DLD1 (cell line): ENCODE data around the gene ST3GAL2.
"Not testable (repeated sequence)": the region's sequence is repeated elsewhere in the genome, so short reads cannot be mapped to it uniquely, and the experiment has no call there.

Experiments used
- in situ Hi-C: cut with HindIII; loops from 2 replicates; pipeline ENCODE4 v1.10.0; 2017; ENCODE audit warnings: low sequenced_read_pairs

Gene ST3GAL2

GRCh38 chr16:70468776-70469525 lies 30.1 kb upstream of the ST3GAL2 start:
- in situ Hi-C loops, result no loop called here

- in situ Hi-C loops, result no loop called here
Measured at GRCh38 chr16:70467608-70468007, 28.7 kb upstream of the ST3GAL2 start.

GRCh38 chr16:70467113-70467512 lies 28.2 kb upstream of the ST3GAL2 start:
- in situ Hi-C loops, result no loop called here

- in situ Hi-C loops, result no loop called here
Measured at GRCh38 chr16:70466805-70467076, 27.8 kb upstream of the ST3GAL2 start.

GRCh38 chr16:70465999-70466804 lies 27.3 kb upstream of the ST3GAL2 start:
- in situ Hi-C loops, result no loop called here

GRCh38 chr16:70463235-70463634 lies 24.3 kb upstream of the ST3GAL2 start:
- in situ Hi-C loops, result no loop called here

- in situ Hi-C loops, result no loop called here
Measured at GRCh38 chr16:70460737-70461261, 21.9 kb upstream of the ST3GAL2 start.

GRCh38 chr16:70457446-70458166 lies 18.7 kb upstream of the ST3GAL2 start:
- in situ Hi-C loops, result no loop called here

- in situ Hi-C loops, result no loop called here
Measured at GRCh38 chr16:70455910-70456309, 17.0 kb upstream of the ST3GAL2 start.

- in situ Hi-C loops, result no loop called here
Measured at GRCh38 chr16:70454222-70455034, 15.5 kb upstream of the ST3GAL2 start, which contains the start of gene FCSK. FCSK (plus strand) TSS chr16:70454595; CDS start chr16:70463191, 8,596 bp downstream.

GRCh38 chr16:70453892-70454221 lies 15.0 kb upstream of the ST3GAL2 start:
- in situ Hi-C loops, result no loop called here

GRCh38 chr16:70453117-70453891 lies 14.4 kb upstream of the ST3GAL2 start:
- in situ Hi-C loops, result no loop called here

GRCh38 chr16:70451004-70451340 lies 12.1 kb upstream of the ST3GAL2 start:
- in situ Hi-C loops, result not testable (repeated sequence)

- in situ Hi-C loops, result not testable (repeated sequence)
Measured at GRCh38 chr16:70450142-70451003, 11.5 kb upstream of the ST3GAL2 start.

- in situ Hi-C loops, result no loop called here
Measured at GRCh38 chr16:70448075-70448474, 9.2 kb upstream of the ST3GAL2 start.

GRCh38 chr16:70444249-70445063 lies 5.6 kb upstream of the ST3GAL2 start:
- in situ Hi-C loops, result no loop called here

GRCh38 chr16:70442344-70442743 lies 3.4 kb upstream of the ST3GAL2 start:
- in situ Hi-C loops, result no loop called here

GRCh38 chr16:70441406-70441990 lies 2.6 kb upstream of the ST3GAL2 start:
- in situ Hi-C loops, result no loop called here
